Suprapubic skin (tissue), 4 donors: Measurements from ENCODE around the gene WDR1. TPM values are rescaled to one million over a fixed set of nuclear protein-coding genes. Genes with fewer than 3 reads are reported as not detected.

Source experiments
- DNase-seq, 2 donors: peaks; one replicate each; pipeline ENCODE4 v3.0.0-alpha.2; 2019; ENCODE audit warnings: low spot score in 2 of 2
- H3K27ac ChIP-seq: fragments of 200-600 bp; sonication (generic); one replicate; pipeline ENCODE4 v1.5.1; 2019
- H3K27me3 ChIP-seq: fragments of 200-600 bp; sonication (generic); one replicate; pipeline ENCODE4 v1.5.1; 2019
- H3K36me3 ChIP-seq: fragments of 200-600 bp; sonication (generic); one replicate; pipeline ENCODE4 v1.5.1; 2019
- H3K4me1 ChIP-seq: fragments of 200-600 bp; sonication (generic); one replicate; pipeline ENCODE4 v1.5.1; 2019
- H3K4me3 ChIP-seq: fragments of 200-600 bp; sonication (generic); one replicate; pipeline ENCODE4 v1.5.1; 2019; ENCODE audit warnings: mild to moderate bottlenecking
- H3K9me3 ChIP-seq: fragments of 200-600 bp; sonication (generic); one replicate; pipeline ENCODE4 v1.5.1; 2019
- EP300 ChIP-seq: sonication (generic); formaldehyde crosslinking; IDR thresholded peaks from one replicate; pipeline ENCODE4 v1.6.1; 2017; ENCODE audit warnings: antibody characterized with exemption
- POLR2A ChIP-seq, 2 donors: fragments of 450-650 bp; IDR thresholded peaks; one replicate each; pipeline ENCODE4 v1.6.1; 2017; ENCODE audit warnings: antibody characterized with exemption in 2 of 2, mild to moderate bottlenecking in 2 of 2, moderate library complexity in 2 of 2
- POLR2AphosphoS5 ChIP-seq, 3 donors: sonication (generic); formaldehyde crosslinking; IDR thresholded peaks; one replicate each; pipeline ENCODE4 v1.6.1; 2017; ENCODE audit warnings: antibody characterized with exemption in 3 of 3
- WGBS: methylation state at CpG from one replicate; pipeline ENCODE4 v1.1.5; 2018; 5-methylcytosine and 5-hydroxymethylcytosine counted together
- total RNA-seq, 4 donors: library from RNA; depleted of rRNA; stranded (reverse); fragments of >200 nt; gene quantifications; one replicate each; pipeline ENCODE4 v1.1.0, GENCODE V29; 2016
- TF ChIP-seq, protein P1 (sequence below), 2 donors: fragments of 200-600 bp in 1 of 2; fragments of 450-650 bp in 1 of 2; sonication (generic) in 1 of 2; IDR thresholded peaks; one replicate each; pipeline ENCODE4 v1.5.1; 2016 to 2019; ENCODE audit warnings: antibody characterized with exemption in 2 of 2, mild to moderate bottlenecking in 1 of 2, moderate library complexity in 1 of 2

WDR1 gene
- total RNA-seq, 4 donors from 2014 or later: 113 to 126 (median 117) TPM

DNA sequence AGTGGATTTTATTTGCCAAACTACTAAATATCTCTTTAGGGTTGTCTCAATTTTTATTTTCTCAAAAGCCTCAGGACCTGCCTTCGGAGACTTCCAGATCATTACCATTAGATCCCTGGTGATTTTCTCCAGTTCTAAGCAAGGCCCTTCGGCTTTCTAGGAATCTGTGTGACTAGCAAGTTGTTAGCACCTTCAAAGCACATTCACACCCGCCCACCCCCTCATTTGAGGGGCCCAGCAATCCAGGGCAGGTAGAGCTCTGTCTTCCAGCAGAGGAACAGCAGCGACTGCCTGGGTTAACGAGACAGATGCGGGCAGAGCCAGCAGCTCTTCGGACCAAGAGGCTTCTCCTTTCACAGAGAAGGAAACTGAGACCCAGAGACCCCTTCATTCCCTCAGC lies 2.0 kb downstream of the WDR1 start:
- H3K4me1 ChIP-seq: peaks cover 60% of the 10 kb centered on the region
- TF ChIP-seq POLR2AphosphoS5 (IDR thresholded peaks at IDR 0.05) (no peak), POLR2A (IDR thresholded peaks at IDR 0.05) (no peak), EP300 (no peak)
- TF ChIP-seq, protein P1, sequence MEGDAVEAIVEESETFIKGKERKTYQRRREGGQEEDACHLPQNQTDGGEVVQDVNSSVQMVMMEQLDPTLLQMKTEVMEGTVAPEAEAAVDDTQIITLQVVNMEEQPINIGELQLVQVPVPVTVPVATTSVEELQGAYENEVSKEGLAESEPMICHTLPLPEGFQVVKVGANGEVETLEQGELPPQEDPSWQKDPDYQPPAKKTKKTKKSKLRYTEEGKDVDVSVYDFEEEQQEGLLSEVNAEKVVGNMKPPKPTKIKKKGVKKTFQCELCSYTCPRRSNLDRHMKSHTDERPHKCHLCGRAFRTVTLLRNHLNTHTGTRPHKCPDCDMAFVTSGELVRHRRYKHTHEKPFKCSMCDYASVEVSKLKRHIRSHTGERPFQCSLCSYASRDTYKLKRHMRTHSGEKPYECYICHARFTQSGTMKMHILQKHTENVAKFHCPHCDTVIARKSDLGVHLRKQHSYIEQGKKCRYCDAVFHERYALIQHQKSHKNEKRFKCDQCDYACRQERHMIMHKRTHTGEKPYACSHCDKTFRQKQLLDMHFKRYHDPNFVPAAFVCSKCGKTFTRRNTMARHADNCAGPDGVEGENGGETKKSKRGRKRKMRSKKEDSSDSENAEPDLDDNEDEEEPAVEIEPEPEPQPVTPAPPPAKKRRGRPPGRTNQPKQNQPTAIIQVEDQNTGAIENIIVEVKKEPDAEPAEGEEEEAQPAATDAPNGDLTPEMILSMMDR (IDR thresholded peaks at IDR 0.05): no peak

DNA sequence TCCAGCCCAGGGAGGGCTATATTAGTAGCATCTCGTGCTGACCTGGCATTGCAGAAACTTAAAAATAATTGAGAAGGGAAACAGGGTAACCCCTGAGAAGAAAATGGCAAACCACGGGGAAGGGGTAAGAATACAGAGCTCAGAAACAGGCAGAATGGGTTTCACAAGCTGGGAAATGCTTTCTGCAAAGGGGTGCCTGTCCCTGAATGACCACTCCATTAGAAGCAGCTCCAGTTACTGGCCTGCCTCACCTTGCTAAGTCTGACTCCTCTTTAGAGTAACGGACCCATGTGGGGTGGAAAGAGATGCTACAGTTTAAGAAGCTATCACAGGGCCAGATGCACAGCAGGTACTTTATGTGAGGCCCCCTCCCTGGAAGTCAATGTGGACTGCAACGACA lies 2.5 kb downstream of the WDR1 start:
- Histone ChIP-seq H3K27ac (no peak overlapping the region), H3K9me3 (no peaks in the 10 kb centered on the region), H3K4me1 (peaks cover 65% of the 10 kb centered on the region), H3K36me3 (peaks cover 57% of the 10 kb centered on the region), H3K27me3 (no peaks in the 10 kb centered on the region), H3K4me3 (no peak overlapping the region)
- no peak for TF ChIP-seq POLR2A (IDR thresholded peaks at IDR 0.05)
- TF ChIP-seq POLR2AphosphoS5 (IDR thresholded peaks at IDR 0.05): no peak
- TF ChIP-seq EP300: no peak
- TF ChIP-seq, protein P1 (IDR thresholded peaks at IDR 0.05): no peak
- WGBS: 91% methylated on average over 4 of the region's 4 CpGs
- no peak for DNase-seq

More for the DNA sequence above, 2.0 kb downstream of the WDR1 start:
- H3K4me3 ChIP-seq: peak overlapping the region; percentile 79
- WGBS: 89% methylated on average over 6 of the region's 7 CpGs
- DNase-seq: no peak
- H3K27ac ChIP-seq: no peak overlapping the region
- no peaks in the 10 kb centered on the region for H3K27me3 ChIP-seq
- H3K9me3 ChIP-seq: no peaks in the 10 kb centered on the region
- peaks cover 52% of the 10 kb centered on the region for H3K36me3 ChIP-seq

- H3K36me3 ChIP-seq: peaks cover 59% of the 10 kb centered on the region
- TF ChIP-seq POLR2A (IDR thresholded peaks at IDR 0.05) (no peak), POLR2AphosphoS5 (IDR thresholded peaks at IDR 0.05) (no peak), EP300 (no peak)
- TF ChIP-seq, protein P1 (IDR thresholded peaks at IDR 0.05): no peak
- WGBS: 78% methylated on average over 12 of the region's 12 CpGs
Observed at GRCh38 chr4:10113362-10114047, 3.1 kb downstream of the WDR1 start.

GRCh38 chr4:10112658-10113284 lies 3.8 kb downstream of the WDR1 start:
- H3K36me3 ChIP-seq: peaks cover 59% of the 10 kb centered on the region
- no peaks in the 10 kb centered on the region for H3K9me3 ChIP-seq
- no peaks in the 10 kb centered on the region for H3K27me3 ChIP-seq
- TF ChIP-seq, protein P1 (IDR thresholded peaks at IDR 0.05): no peak
- TF ChIP-seq EP300 (no peak), POLR2A (IDR thresholded peaks at IDR 0.05) (no peak), POLR2AphosphoS5 (IDR thresholded peaks at IDR 0.05) (no peak)
- no peak overlapping the region for H3K27ac ChIP-seq
- no peak for DNase-seq
- WGBS: 96% methylated on average over 16 of the region's 16 CpGs
- no peak overlapping the region for H3K4me3 ChIP-seq
- peaks cover 75% of the 10 kb centered on the region for H3K4me1 ChIP-seq

More at GRCh38 chr4:10113362-10114047, 3.1 kb downstream of the WDR1 start:
- Histone ChIP-seq H3K27me3 (no peaks in the 10 kb centered on the region), H3K27ac (no peak overlapping the region), H3K4me3 (no peak overlapping the region), H3K4me1 (peaks cover 71% of the 10 kb centered on the region), H3K9me3 (no peaks in the 10 kb centered on the region)
- no peak for DNase-seq

DNA sequence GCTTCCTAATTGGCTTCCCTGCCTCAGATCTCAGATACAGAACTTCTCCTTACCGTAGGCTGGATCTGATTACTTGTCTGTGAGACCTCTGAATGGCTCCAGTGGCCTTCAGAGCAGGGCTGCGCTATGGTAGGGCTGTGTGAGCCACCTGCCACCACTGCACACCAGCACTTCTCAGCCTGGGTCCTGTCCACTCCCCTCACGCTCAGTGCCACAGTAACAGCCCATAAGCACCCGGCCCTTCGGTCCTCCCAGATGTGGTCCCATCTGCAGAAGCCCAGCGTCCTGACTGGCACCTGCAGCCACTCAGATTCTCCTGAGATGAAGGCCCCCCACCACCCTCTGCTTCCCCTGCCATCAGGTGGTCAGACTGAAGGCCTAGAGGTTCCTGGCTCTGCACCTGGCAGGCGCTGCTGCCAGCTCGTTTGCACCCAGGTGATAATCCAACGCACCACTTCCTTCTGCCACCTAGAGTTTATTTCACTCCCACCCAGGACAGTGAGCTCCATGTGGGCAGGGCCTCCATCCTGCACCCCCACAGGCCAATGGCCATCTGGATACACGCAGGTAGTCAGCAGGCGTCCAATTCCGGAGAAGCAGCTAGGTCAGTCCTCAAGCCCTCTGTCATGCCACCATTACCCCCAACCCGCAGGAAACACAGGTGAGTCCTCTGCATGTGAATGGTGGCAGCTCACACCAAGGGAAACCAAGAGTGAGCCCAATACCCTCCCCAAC lies 5.4 kb downstream of the WDR1 start:
- TF ChIP-seq, protein P1 (IDR thresholded peaks at IDR 0.05): no peak
- TF ChIP-seq EP300 (no peak), POLR2AphosphoS5 (IDR thresholded peaks at IDR 0.05) (no peak), POLR2A (IDR thresholded peaks at IDR 0.05) (no peak)
- 93% methylated on average over 10 of the region's 13 CpGs for WGBS
- peaks cover 83% of the 10 kb centered on the region for H3K4me1 ChIP-seq
- no peak overlapping the region for H3K4me3 ChIP-seq
- peaks cover 59% of the 10 kb centered on the region for H3K36me3 ChIP-seq
- H3K27ac ChIP-seq: no peak overlapping the region
- H3K9me3 ChIP-seq: no peaks in the 10 kb centered on the region
- H3K27me3 ChIP-seq: no peaks in the 10 kb centered on the region
- DNase-seq: no peak
